Epithelial cell of proximal tubule (primary cell): ENCODE measurements around the gene SMAD6. TPM values are rescaled to one million over a fixed set of nuclear protein-coding genes. Genes with fewer than 3 reads are reported as not detected.

ENCODE experiments used
- DNase-seq: peaks from one replicate; pipeline ENCODE4 v3.0.0-alpha.2; 2011; ENCODE audit warnings: low read depth
- H3K4me3 ChIP-seq: 2 replicates; pipeline ENCODE4 v1.5.1; 2011; ENCODE audit warnings: low read depth, mild to moderate bottlenecking, low read length
- CTCF ChIP-seq: conservative IDR thresholded peaks from 2 replicates; pipeline ENCODE4 v1.5.1; 2012; ENCODE audit warnings: low read depth, mild to moderate bottlenecking, low read length
- total RNA-seq: library from RNA; depleted of rRNA; stranded (reverse); fragments of >200 nt; gene quantifications from 2 replicates; pipeline ENCODE4 v1.2.3, GENCODE V29; 2015

The SMAD6 gene
- total RNA-seq, 1 donor from 2014 or later = 22.1 TPM

DNA sequence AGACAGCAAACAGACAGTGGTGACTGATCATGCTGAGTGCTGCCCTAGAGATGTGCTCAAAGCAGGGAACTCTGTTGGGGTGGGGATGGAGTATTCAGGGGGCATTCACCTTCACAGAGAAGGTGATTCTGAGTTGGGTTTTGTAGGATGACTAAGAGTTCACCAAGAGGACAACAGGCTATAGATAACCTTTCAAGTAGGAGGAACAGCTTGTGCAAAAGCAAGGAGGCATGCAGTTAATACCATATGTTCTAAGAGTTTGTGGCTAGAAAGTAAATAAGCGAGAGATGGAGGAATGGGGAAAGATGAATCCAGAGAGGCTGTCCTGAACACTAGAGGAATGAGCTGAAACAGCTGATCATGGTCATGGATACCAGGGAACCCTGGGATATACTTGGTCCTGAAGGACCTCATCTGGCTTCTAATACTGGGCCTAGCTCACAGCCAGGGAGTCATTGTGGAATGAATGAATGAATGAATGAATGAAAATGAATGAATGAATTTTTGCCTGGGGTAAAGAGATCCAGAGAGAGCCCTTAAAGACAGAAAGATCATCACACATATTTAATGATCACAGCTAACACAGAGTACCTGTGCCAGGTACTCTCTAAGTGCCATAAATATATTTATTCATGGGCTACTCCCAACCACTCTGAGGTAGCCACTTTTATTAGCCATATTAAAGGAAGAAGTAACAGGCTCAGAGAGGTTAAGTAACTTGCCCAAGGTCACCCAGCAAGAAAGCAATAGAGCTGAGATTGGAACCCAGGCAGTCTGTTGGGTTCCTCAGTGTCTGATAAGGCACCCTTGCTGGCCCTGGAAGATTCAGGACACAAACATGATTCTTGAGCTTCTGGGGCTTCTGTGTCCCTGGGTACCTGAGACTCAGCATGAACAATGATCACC, 22.0 kb downstream of the SMAD6 start:
- no peak for TF ChIP-seq CTCF
- no peak for DNase-seq

DNA sequence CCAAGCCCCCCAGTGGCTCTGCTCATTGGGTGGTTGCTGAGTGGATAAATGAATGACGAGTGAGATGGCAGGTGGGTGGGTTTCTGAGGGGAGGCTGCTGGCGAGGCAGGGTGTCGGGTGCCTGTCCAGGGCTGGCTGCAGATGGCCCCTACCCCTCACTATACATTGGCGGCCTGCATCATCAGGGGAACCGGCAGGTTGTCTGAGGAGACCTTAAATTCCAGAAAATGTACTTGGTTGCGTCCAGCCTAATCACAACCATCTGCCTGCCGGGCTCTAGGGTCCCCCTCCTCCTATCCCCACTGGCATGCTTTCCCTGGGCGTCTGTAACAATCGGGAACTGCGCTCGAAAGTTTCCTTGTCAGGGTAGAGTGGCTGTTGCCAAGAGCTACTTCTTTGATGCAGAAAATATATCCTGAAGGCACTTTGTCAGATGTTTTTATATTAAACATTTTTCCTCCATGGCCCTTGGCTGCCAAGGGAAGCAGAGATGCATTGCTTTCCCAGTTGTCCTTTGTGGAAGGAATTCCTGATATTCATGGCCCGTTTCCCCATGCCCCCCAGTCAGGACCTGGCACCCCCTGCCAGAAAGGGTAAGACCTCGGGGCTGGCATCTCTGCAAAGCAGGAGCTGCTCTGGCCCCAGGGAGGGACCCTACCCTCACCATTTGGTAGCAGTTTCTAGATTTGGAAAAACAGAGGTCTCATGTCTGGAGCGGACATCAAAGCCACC, 22.9 kb downstream of the SMAD6 start:
- no peak overlapping the region for H3K4me3 ChIP-seq
- TF ChIP-seq CTCF = no peak
- no peak for DNase-seq

More for the DNA sequence above, 22.0 kb downstream of the SMAD6 start:
- no peak overlapping the region for H3K4me3 ChIP-seq

DNA sequence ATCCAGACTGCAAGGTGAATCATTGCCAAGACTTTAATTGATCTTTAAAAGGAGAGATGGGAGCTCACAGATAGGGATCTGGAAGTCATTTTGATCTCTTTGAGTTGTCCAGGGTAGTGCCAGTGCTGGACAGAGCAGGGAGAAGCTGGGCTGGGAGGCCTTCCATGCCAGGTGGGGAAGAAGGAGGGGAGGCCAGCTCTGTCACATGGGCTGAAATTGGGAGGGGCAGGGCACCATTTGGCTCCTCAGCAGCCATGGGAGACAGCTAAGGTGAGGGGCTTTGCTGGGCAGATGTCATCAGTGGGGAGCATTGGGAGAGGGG, 23.4 kb downstream of the SMAD6 start:
- DNase-seq = no peak
- no peak for TF ChIP-seq CTCF
- H3K4me3 ChIP-seq = no peak overlapping the region

GRCh38 chr15:66726386-66726785, 24.4 kb downstream of the SMAD6 start:
- DNase-seq = no peak
- no peak overlapping the region for H3K4me3 ChIP-seq
- TF ChIP-seq CTCF = no peak

DNA sequence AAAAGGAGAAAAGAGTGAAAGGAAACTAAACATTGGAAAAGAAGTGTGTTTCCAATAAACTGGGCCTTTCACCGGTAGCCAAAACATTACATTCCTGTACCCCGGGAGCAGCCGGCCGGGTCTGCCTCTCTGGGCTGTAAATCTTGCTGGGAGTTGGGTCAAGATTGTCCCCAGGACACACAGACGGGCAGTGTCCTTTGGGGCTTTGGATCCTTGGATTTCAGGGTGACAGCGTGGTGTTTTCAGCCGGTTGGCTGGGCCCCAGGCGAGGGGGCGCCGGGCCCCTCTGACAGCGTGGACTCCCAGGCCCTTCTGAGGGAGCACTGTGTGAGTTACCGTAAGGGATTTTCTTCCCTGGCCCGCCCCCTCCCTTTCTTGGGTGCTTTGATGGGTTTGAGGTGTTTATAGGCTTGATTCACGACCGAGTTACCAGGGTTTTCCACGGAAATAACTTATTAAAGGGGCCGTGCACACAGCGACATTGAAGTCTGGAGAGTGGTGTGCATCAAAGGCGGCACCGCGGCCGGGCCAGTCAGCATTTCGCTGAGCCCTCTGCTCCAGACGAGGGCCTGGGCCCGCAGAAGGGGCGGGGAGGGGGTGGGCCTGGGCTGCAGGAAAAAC, 27.4 kb downstream of the SMAD6 start:
- TF ChIP-seq CTCF = no peak
- DNase-seq = no peak
- H3K4me3 ChIP-seq = no peak overlapping the region

GRCh38 chr15:66730168-66731021, 28.4 kb downstream of the SMAD6 start:
- no peak for TF ChIP-seq CTCF
- no peak for DNase-seq
- H3K4me3 ChIP-seq = no peak overlapping the region
